Measurements from ENCODE around the gene MRPL30. TPM values are rescaled to one million over a fixed set of nuclear protein-coding genes. Genes with fewer than 3 reads are reported as not detected.
A peak's percentile ranks its signal among the peaks of the same experiment; 100 is the strongest.

The MRPL30 gene
- total and polyA plus RNA-seq, 7 donors: 20.3 to 44.7 (median 36.3) TPM

DNA sequence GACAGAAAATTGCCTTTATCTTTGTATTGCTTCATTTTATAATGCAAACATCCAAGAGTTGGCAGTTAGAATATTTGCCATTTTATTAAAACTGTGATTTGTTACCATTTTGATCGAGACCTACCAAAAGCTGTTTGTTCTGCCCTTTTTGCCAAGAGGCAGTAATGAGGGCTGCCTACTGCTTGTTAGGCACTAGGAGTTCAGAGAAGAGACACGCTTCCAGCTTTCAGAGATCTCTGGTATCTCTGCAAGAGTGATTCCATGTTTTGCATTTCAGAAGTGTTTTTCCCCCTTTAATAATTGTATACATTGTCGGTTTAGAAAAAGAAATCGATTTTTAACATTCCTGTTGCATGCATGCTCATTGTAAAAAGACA lies 628 bp downstream of the MRPL30 start:
- H3K9me3 ChIP-seq: no peaks in the 10 kb centered on the region
- peak overlapping the region; percentile 71 for H3K27ac ChIP-seq
- DNase-seq: no peak
- ATAC-seq: no peak
- peaks cover 31% of the 10 kb centered on the region for H3K4me1 ChIP-seq
- WGBS, 3 donors: 3 to 7% (median 7%) methylated on average over 4 of the region's 4 CpGs
- H3K4me3 ChIP-seq: peak overlapping the region; percentile 88
- H3K36me3 ChIP-seq (ENCODE audit: insufficient read depth in 1 of 2, low read depth in 1 of 2): peaks cover 0 to 3% of the 10 kb centered on the region in 2 donors
- TF ChIP-seq, protein P1, sequence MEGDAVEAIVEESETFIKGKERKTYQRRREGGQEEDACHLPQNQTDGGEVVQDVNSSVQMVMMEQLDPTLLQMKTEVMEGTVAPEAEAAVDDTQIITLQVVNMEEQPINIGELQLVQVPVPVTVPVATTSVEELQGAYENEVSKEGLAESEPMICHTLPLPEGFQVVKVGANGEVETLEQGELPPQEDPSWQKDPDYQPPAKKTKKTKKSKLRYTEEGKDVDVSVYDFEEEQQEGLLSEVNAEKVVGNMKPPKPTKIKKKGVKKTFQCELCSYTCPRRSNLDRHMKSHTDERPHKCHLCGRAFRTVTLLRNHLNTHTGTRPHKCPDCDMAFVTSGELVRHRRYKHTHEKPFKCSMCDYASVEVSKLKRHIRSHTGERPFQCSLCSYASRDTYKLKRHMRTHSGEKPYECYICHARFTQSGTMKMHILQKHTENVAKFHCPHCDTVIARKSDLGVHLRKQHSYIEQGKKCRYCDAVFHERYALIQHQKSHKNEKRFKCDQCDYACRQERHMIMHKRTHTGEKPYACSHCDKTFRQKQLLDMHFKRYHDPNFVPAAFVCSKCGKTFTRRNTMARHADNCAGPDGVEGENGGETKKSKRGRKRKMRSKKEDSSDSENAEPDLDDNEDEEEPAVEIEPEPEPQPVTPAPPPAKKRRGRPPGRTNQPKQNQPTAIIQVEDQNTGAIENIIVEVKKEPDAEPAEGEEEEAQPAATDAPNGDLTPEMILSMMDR (IDR thresholded peaks at IDR 0.05): no peak
- intact Hi-C loops (cut with DNase I): loop anchor here (2.0 to 10.0 kb wide), 2 partner anchors 153 to 155 kb away; partner anchors contain the start of genes EIF5B (in 2 of the 2) and TXNDC9 (in 2 of the 2)
- no peaks in the 10 kb centered on the region for H3K27me3 ChIP-seq (ENCODE audit: insufficient read depth in 3 of 3, low read length in 2 of 3)

DNA sequence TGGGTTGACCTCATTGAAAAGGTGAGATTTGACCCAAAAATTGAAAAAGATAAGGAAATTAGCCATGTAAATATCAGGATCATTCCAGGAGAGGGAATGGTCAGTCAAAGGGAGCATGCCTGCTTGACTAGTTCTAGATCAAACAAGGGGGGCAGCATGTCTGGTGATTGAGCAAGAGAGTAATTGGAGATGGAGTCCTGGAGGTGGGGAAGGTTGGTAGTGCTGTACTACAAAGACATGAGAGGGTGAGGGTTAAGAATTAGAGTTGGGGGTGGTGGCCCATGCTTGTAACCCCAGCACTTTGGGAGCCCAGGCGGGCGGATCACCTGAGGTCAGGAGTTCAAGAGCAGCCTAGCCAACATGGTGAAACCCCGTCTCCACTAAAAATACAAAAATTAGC lies 2.0 kb downstream of the MRPL30 start:
- Histone ChIP-seq H3K27me3 (ENCODE audit: insufficient read depth in 3 of 3, low read length in 2 of 3) (no peaks in the 10 kb centered on the region), H3K4me1 (peaks cover 31% of the 10 kb centered on the region), H3K36me3 (ENCODE audit: insufficient read depth in 1 of 2, low read depth in 1 of 2) (peaks cover 0 to 7% of the 10 kb centered on the region in 2 donors), H3K9me3 (no peaks in the 10 kb centered on the region), H3K27ac (no peak overlapping the region), H3K4me3 (no peak overlapping the region)
- DNase-seq (no peak), ATAC-seq (no peak)
- TF ChIP-seq, protein P1 (IDR thresholded peaks at IDR 0.05): no peak
- 78 to 87% (median 84%) methylated on average over 3 of the region's 3 CpGs for WGBS, 3 donors
- intact Hi-C loops (cut with DNase I): loop anchor here in 1 of 2 donors (10.0 kb wide), 1 partner anchor 152 kb away; the partner anchor contains the start of genes EIF5B and TXNDC9

DNA sequence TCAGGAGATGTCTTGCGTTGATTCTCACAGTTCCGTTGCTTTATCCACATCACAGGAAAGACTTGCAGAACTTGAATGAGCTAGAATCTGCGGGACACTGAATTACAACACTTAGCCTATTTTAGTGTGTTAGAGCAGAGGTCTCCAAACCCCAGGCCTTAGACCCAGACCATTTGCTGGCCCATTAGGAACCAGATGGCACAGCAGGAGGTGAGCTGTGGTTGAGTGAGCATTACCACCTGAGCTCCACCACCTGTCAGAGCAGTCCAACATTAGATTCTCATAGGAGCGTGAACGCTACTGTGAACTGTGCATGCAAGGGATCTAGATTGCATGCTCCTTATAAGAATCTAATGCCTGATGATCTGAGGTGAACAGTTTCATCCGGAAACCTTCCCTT lies 3.8 kb downstream of the MRPL30 start:
- H3K27me3 ChIP-seq (ENCODE audit: insufficient read depth in 3 of 3, low read length in 2 of 3): no peaks in the 10 kb centered on the region
- no peak overlapping the region for H3K4me3 ChIP-seq
- intact Hi-C loops (cut with DNase I): loop anchor here in 1 of 2 donors (10.0 kb wide), 1 partner anchor 150 kb away; the partner anchor contains the start of genes EIF5B and TXNDC9
- ATAC-seq: no peak
- peaks cover 0 to 25% of the 10 kb centered on the region in 2 donors for H3K36me3 ChIP-seq (ENCODE audit: insufficient read depth in 1 of 2, low read depth in 1 of 2)
- no peak overlapping the region for H3K27ac ChIP-seq
- DNase-seq: no peak
- H3K9me3 ChIP-seq: no peaks in the 10 kb centered on the region
- TF ChIP-seq, protein P1 (IDR thresholded peaks at IDR 0.05): no peak
- 55 to 79% (median 61%) methylated on average over 6 of the region's 6 CpGs for WGBS, 3 donors
- peaks cover 25% of the 10 kb centered on the region for H3K4me1 ChIP-seq

DNA sequence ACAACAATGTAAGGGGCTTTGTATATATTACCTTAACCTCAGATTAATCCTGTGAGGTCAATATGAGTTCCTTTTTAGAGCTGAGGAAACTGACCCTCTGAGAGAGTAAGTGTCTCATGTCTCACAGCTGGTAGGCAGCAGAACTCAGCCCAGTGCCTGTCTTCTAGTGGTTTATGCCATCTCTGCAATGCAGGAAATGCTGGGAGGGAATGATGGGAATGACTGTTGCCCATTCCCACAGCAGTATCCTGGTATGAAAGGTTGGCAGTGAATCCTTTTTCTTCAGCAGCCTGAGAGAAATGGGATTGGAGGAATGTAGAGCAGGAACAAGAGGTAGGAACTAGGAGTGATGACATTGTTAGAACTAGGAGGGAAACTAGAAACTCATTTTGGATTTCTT lies 6.0 kb downstream of the MRPL30 start:
- H3K9me3 ChIP-seq: no peaks in the 10 kb centered on the region
- no peak for ATAC-seq
- H3K4me1 ChIP-seq: peaks cover 17% of the 10 kb centered on the region
- H3K27me3 ChIP-seq (ENCODE audit: insufficient read depth in 3 of 3, low read length in 2 of 3): no peaks in the 10 kb centered on the region
- intact Hi-C loops (cut with DNase I): loop anchor here in 1 of 2 donors (10.0 kb wide), 1 partner anchor 148 kb away; the partner anchor contains the start of genes EIF5B and TXNDC9
- no peak for DNase-seq
- H3K27ac ChIP-seq: no peak overlapping the region
- TF ChIP-seq, protein P1 (IDR thresholded peaks at IDR 0.05): no peak
- no peak overlapping the region for H3K4me3 ChIP-seq
- peaks cover 0 to 36% of the 10 kb centered on the region in 2 donors for H3K36me3 ChIP-seq (ENCODE audit: insufficient read depth in 1 of 2, low read depth in 1 of 2)

DNA sequence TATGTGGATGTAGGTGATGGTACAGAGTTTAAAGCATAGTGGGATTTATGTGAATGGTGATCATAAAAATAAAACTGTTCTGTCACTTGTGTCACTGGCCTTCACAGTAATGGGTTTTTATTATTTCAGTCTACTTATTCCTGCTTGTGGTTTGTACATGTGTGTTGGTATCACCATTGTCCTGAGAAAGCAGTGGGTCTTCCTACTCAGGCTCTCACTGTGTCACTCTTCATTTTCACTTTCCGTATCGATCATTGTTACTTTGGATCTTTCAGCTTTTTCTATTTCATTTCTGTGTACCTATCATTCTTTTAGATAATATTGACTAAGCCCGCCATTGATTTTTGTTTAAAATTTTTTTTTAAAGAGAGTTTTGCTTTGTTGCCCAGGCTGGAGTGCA lies 7.4 kb downstream of the MRPL30 start:
- H3K4me1 ChIP-seq: peaks cover 9% of the 10 kb centered on the region
- no peak overlapping the region for H3K27ac ChIP-seq
- DNase-seq: no peak
- intact Hi-C loops (cut with DNase I): loop anchor here in 1 of 2 donors (10.0 kb wide), 1 partner anchor 146 kb away; the partner anchor contains the start of genes EIF5B and TXNDC9
- H3K9me3 ChIP-seq: no peaks in the 10 kb centered on the region
- no peak for ATAC-seq
- peaks cover 0 to 50% of the 10 kb centered on the region in 2 donors for H3K36me3 ChIP-seq (ENCODE audit: insufficient read depth in 1 of 2, low read depth in 1 of 2)
- TF ChIP-seq, protein P1 (IDR thresholded peaks at IDR 0.05): no peak
- H3K4me3 ChIP-seq: no peak overlapping the region
- 95 to 97% (median 97%) methylated on average over 3 of the region's 3 CpGs for WGBS, 3 donors
- no peaks in the 10 kb centered on the region for H3K27me3 ChIP-seq (ENCODE audit: insufficient read depth in 3 of 3, low read length in 2 of 3)

Data from psoas muscle (tissue), 8 donors.